Spleen (tissue), 7 donors: Measurements from ENCODE around the gene MECR.

Experiments
- CTCF ChIP-seq, 11 experiments: fragments of 200-600 bp in 7 of 11; fragments of 450-650 bp in 4 of 11; sonication (generic) in 4 of 11; IDR thresholded peaks in 8 of 11; conservative IDR thresholded peaks in 3 of 11; 1 replicate in 7 of 11; 2 replicates in 4 of 11; pipeline versions ENCODE4 v1.4.0 to v1.8.0; 2016 to 2021; ENCODE audit warnings: antibody characterized with exemption in 11 of 11, inconsistent platforms in 4 of 11, mild to moderate bottlenecking in 1 of 11
- POLR2A ChIP-seq, 3 donors: fragments of 450-650 bp; IDR thresholded peaks; one replicate each; pipeline ENCODE4 v1.5.1; 2017; ENCODE audit warnings: antibody characterized with exemption in 3 of 3, mild to moderate bottlenecking in 1 of 3
- POLR2AphosphoS5 ChIP-seq, 3 donors: sonication (generic); formaldehyde crosslinking; IDR thresholded peaks; one replicate each; pipeline ENCODE4 v1.5.1; 2017; ENCODE audit warnings: antibody characterized with exemption in 3 of 3
- donor health status: DM: no; HTN: no; CAD: no; lungs with moderate emphysema.
- donor health status: DM: no; HTN: no; CAD: no.
- donor health status: DM: no; HTN: no; CAD: no.

- no peak for TF ChIP-seq CTCF (IDR thresholded peaks at IDR 0.05 in 8 of 11, conservative IDR thresholded peaks at IDR 0.05 in 3 of 11)
- no peak for TF ChIP-seq POLR2AphosphoS5 (IDR thresholded peaks at IDR 0.05)
- no peak for TF ChIP-seq POLR2A (IDR thresholded peaks at IDR 0.05)
Observed at GRCh38 chr1:29275435-29275834, 44.7 kb upstream of the MECR start.
